Hair follicular keratinocyte (primary cell): Measurements from ENCODE around the gene USP1. TPM values are rescaled to one million over a fixed set of nuclear protein-coding genes. Genes with fewer than 3 reads are reported as not detected.

Experiments
- total RNA-seq: library from RNA; depleted of rRNA; stranded (reverse); fragments of >200 nt; gene quantifications from 2 replicates; pipeline ENCODE4 v1.2.3, GENCODE V29; 2015

USP1 gene
- 15.9 and 28.6 TPM in 2 replicates for total RNA-seq

DNA sequence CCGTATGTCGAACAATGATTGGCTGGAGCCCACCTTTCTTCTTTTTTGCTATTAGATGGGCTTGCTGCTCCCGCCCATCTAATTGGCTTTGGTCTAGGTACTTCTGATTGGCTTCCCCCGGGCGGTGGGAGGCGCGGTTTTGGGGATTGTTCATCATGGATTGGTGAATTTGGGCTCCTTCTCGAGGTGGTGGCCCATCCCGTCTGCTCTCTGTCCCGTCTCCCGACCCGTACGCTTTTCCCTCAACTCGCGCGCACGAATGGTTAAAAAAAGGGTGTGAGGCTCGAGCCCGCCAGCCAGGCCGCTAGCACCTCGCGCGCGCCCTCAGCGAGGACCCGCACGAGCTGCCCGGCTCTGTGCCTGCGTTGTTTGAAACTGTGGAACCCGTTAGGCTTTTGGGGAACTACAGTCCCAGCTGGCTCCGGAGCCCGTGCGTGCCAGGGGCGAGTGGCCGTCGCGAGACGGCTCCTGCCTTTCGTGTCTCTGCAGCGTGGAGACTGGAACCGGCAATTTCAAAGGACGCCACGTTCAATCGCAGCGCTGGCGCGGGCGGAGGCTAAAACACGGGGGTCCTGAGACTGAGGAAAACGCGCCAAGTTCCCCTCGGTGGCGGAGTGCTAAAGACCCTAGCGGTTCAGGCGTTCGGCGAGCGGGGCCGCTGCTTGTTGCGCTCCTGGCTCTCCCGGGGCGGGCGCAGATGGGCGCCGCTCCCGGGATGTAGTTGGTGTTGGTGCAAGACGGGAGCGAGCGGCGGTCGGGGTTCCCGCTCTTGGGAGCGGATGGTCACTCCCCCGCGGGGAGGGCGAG lies at the start of gene USP1:
TSS of gene USP1 (plus strand) at position 584 of the 807 bp plus-strand sequence. CDS start 2,819 bp downstream, outside the sequence.

Other genes starting within 250 kb of the USP1 start
- gene L1TD1, start 242.2 kb upstream of the USP1 start, total RNA-seq: 1.2 and 3.4 TPM in 2 replicates
- 0.42 and 0.62 TPM in 2 replicates for gene KANK4, start 117.6 kb upstream of the USP1 start, total RNA-seq
- not detected in 2 replicates for gene ANGPTL3, start 160.5 kb downstream of the USP1 start, total RNA-seq